SK-N-SH treated with all-trans-retinoic acid at 6 μM for 48 hours (cell line): Measurements from ENCODE around the gene ADH5.

Experiments
- ATAC-seq: fragments of 200-7000 bp; cut with Tn5 transposase; 3 replicates; pipeline ENCODE4 v1.9.1; 2020; ENCODE audit warnings: mild to moderate bottlenecking, moderate library complexity
- ARNTL ChIP-seq: fragments of 450-650 bp; formaldehyde crosslinking; IDR thresholded peaks from 2 replicates; pipeline ENCODE4 v1.5.0; 2020; ENCODE audit warnings: low read depth, mild to moderate bottlenecking, moderate library complexity, borderline replicate concordance
- BACH2 ChIP-seq: fragments of 250-450 bp; sonication (Bioruptor Pico); IDR thresholded peaks from 2 replicates; pipeline ENCODE4 v1.9.0; 2021; ENCODE audit warnings: mild to moderate bottlenecking, borderline replicate concordance
- CSDC2 ChIP-seq: fragments of 250-450 bp; sonication (Bioruptor Pico); IDR thresholded peaks from 2 replicates; pipeline ENCODE4 v1.5.0; 2020; ENCODE audit warnings: mild to moderate bottlenecking, moderate library complexity
- ESRRG ChIP-seq: fragments of 250-450 bp; sonication (Bioruptor Pico); IDR thresholded peaks from 2 replicates; pipeline ENCODE4 v1.6.1; 2021; ENCODE audit warnings: mild to moderate bottlenecking
- GLIS3 ChIP-seq: fragments of 250-450 bp; sonication (Bioruptor Pico); IDR thresholded peaks from 2 replicates; pipeline ENCODE4 v1.5.0; 2020; ENCODE audit warnings: mild to moderate bottlenecking, moderate library complexity
- ISL1 ChIP-seq: fragments of 250-450 bp; sonication (Bioruptor Pico); IDR thresholded peaks from 2 replicates; pipeline ENCODE4 v2.1.2; 2022; ENCODE audit warnings: mild to moderate bottlenecking, moderate library complexity
- OSR1 ChIP-seq: fragments of 250-450 bp; sonication (Bioruptor Pico); IDR thresholded peaks from 2 replicates; pipeline ENCODE4 v1.8.0; 2022; ENCODE audit warnings: moderate library complexity, mild to moderate bottlenecking, inconsistent platforms
- PPARA ChIP-seq: fragments of 250-450 bp; sonication (Bioruptor Pico); IDR thresholded peaks from 2 replicates; pipeline ENCODE4 v1.5.0; 2020; ENCODE audit warnings: mild to moderate bottlenecking, borderline replicate concordance
- RARB ChIP-seq: fragments of 250-450 bp; sonication (Bioruptor Pico); IDR thresholded peaks from 2 replicates; pipeline ENCODE4 v1.8.0; 2021; ENCODE audit warnings: mild to moderate bottlenecking, moderate library complexity
- SNAI2 ChIP-seq: fragments of 250-450 bp; sonication (Bioruptor Pico); IDR thresholded peaks from 2 replicates; pipeline ENCODE4 v1.5.0; 2020; ENCODE audit warnings: mild to moderate bottlenecking, moderate library complexity
- TCF4 ChIP-seq: fragments of 250-450 bp; sonication (Bioruptor Pico); IDR thresholded peaks from 2 replicates; pipeline ENCODE4 v1.8.0; 2021; ENCODE audit warnings: mild to moderate bottlenecking, moderate library complexity, borderline replicate concordance
- TSHZ2 ChIP-seq: fragments of 250-450 bp; sonication (Bioruptor Pico); IDR thresholded peaks from 2 replicates; pipeline ENCODE4 v1.5.0; 2020; ENCODE audit warnings: mild to moderate bottlenecking, moderate library complexity
- ZC3H10 ChIP-seq: fragments of 250-450 bp; sonication (Bioruptor Pico); IDR thresholded peaks from 2 replicates; pipeline ENCODE4 v1.5.1; 2021; ENCODE audit warnings: mild to moderate bottlenecking, moderate library complexity
- ZFP3 ChIP-seq: fragments of 250-450 bp; sonication (Bioruptor Pico); IDR thresholded peaks from 2 replicates; pipeline ENCODE4 v1.5.0; 2020; ENCODE audit warnings: mild to moderate bottlenecking, moderate library complexity
- ZFP30 ChIP-seq: fragments of 450-650 bp; formaldehyde crosslinking; IDR thresholded peaks from 2 replicates; pipeline ENCODE4 v1.5.0; 2022; ENCODE audit warnings: mild to moderate bottlenecking, moderate library complexity
- ZNF565 ChIP-seq: fragments of 450-650 bp; formaldehyde crosslinking; conservative IDR thresholded peaks from 2 replicates; pipeline ENCODE4 v1.5.0; 2020; ENCODE audit warnings: low read depth, mild to moderate bottlenecking, moderate library complexity
- ZNF8 ChIP-seq: fragments of 450-650 bp; formaldehyde crosslinking; IDR thresholded peaks from 2 replicates; pipeline ENCODE4 v1.5.0; 2020; ENCODE audit warnings: mild to moderate bottlenecking, moderate library complexity
- TF ChIP-seq, protein P1 (sequence below): fragments of 250-450 bp; sonication (Bioruptor Pico); IDR thresholded peaks from 2 replicates; pipeline ENCODE4 v1.5.1; 2020; ENCODE audit warnings: low read depth, mild to moderate bottlenecking, moderate library complexity
- TF ChIP-seq, protein P2 (sequence below): fragments of 250-450 bp; sonication (Bioruptor Pico); IDR thresholded peaks from 2 replicates; pipeline ENCODE4 v1.8.0; 2020; ENCODE audit warnings: mild to moderate bottlenecking, moderate library complexity, borderline replicate concordance
- TF ChIP-seq, protein P3 (sequence below): fragments of 250-450 bp; sonication (Bioruptor Pico); IDR thresholded peaks from 2 replicates; pipeline ENCODE4 v1.5.1; 2021; ENCODE audit warnings: mild to moderate bottlenecking, moderate library complexity

The ADH5 gene

GRCh38 chr4:99059550-99059949, 29.0 kb downstream of the ADH5 start:
- peak; percentile 14 for ATAC-seq
- TF ChIP-seq CSDC2 (CRISPR knock-in tag) (no peak), PPARA (CRISPR knock-in tag) (no peak), ISL1 (CRISPR knock-in tag) (no peak), ZNF565 (CRISPR knock-in tag) (no peak), TCF4 (CRISPR knock-in tag) (no peak), OSR1 (CRISPR knock-in tag) (no peak), TSHZ2 (CRISPR knock-in tag) (no peak)
- TF ChIP-seq, protein P1, sequence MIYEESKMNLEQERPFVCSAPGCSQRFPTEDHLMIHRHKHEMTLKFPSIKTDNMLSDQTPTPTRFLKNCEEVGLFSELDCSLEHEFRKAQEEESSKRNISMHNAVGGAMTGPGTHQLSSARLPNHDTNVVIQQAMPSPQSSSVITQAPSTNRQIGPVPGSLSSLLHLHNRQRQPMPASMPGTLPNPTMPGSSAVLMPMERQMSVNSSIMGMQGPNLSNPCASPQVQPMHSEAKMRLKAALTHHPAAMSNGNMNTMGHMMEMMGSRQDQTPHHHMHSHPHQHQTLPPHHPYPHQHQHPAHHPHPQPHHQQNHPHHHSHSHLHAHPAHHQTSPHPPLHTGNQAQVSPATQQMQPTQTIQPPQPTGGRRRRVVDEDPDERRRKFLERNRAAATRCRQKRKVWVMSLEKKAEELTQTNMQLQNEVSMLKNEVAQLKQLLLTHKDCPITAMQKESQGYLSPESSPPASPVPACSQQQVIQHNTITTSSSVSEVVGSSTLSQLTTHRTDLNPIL (CRISPR knock-in tag): no peak

- ATAC-seq: no peak
- no peak for TF ChIP-seq ISL1 (CRISPR knock-in tag)
- TF ChIP-seq, protein P2, sequence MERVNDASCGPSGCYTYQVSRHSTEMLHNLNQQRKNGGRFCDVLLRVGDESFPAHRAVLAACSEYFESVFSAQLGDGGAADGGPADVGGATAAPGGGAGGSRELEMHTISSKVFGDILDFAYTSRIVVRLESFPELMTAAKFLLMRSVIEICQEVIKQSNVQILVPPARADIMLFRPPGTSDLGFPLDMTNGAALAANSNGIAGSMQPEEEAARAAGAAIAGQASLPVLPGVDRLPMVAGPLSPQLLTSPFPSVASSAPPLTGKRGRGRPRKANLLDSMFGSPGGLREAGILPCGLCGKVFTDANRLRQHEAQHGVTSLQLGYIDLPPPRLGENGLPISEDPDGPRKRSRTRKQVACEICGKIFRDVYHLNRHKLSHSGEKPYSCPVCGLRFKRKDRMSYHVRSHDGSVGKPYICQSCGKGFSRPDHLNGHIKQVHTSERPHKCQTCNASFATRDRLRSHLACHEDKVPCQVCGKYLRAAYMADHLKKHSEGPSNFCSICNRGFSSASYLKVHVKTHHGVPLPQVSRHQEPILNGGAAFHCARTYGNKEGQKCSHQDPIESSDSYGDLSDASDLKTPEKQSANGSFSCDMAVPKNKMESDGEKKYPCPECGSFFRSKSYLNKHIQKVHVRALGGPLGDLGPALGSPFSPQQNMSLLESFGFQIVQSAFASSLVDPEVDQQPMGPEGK: no peak
- TF ChIP-seq, protein P1 (CRISPR knock-in tag): no peak
- no peak for TF ChIP-seq ZFP30 (CRISPR knock-in tag)
- no peak for TF ChIP-seq RARB
- TF ChIP-seq TCF4 (CRISPR knock-in tag): no peak
- TF ChIP-seq OSR1 (CRISPR knock-in tag): no peak
- TF ChIP-seq, protein P3, sequence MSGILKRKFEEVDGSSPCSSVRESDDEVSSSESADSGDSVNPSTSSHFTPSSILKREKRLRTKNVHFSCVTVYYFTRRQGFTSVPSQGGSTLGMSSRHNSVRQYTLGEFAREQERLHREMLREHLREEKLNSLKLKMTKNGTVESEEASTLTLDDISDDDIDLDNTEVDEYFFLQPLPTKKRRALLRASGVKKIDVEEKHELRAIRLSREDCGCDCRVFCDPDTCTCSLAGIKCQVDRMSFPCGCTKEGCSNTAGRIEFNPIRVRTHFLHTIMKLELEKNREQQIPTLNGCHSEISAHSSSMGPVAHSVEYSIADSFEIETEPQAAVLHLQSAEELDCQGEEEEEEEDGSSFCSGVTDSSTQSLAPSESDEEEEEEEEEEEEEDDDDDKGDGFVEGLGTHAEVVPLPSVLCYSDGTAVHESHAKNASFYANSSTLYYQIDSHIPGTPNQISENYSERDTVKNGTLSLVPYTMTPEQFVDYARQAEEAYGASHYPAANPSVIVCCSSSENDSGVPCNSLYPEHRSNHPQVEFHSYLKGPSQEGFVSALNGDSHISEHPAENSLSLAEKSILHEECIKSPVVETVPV (CRISPR knock-in tag): no peak
- TF ChIP-seq, all 23 proteins: peak for 0
Measured at GRCh38 chr4:99058228-99058627, 30.4 kb downstream of the ADH5 start.

- no peak for ATAC-seq
- TF ChIP-seq, protein P2: no peak
- TF ChIP-seq ZFP3 (no peak), OSR1 (CRISPR knock-in tag) (no peak), ZNF8 (no peak), ZC3H10 (CRISPR knock-in tag) (no peak), BACH2 (CRISPR knock-in tag) (no peak), SNAI2 (CRISPR knock-in tag) (no peak), GLIS3 (CRISPR knock-in tag) (no peak), RARB (no peak), ARNTL (no peak), PPARA (CRISPR knock-in tag) (no peak), TCF4 (CRISPR knock-in tag) (no peak), ISL1 (CRISPR knock-in tag) (no peak), CSDC2 (CRISPR knock-in tag) (no peak), ESRRG (CRISPR knock-in tag) (no peak)
- TF ChIP-seq, protein P3 (CRISPR knock-in tag): no peak
- TF ChIP-seq, protein P1 (CRISPR knock-in tag): no peak
Measured at GRCh38 chr4:99054428-99054994, 34.1 kb downstream of the ADH5 start.
